ENCODE data around the gene IP6K1.

GRCh38 chr3:49700014-49700413, 86.3 kb downstream of the IP6K1 start:
- TF ChIP-seq CTCF (IDR thresholded peaks at IDR 0.05) (no peak), POLR2A (IDR thresholded peaks at IDR 0.05) (no peak)
